ENCODE results near the gene ACER3. TPM values are rescaled to one million over a fixed set of nuclear protein-coding genes. Genes with fewer than 3 reads are reported as not detected.
"Not testable (repeated sequence)": the region's sequence is repeated elsewhere in the genome, so short reads cannot be mapped to it uniquely, and the experiment has no call there.

The ACER3 gene
- polyA plus RNA-seq, 1 donor from 2014 or later: 14.9 TPM

GRCh38 chr11:76955459-76956114 lies 94.9 kb downstream of the ACER3 start:
- H3K9ac ChIP-seq (ENCODE audit: low read length): no peak overlapping the region
- no peaks in the 10 kb centered on the region for H3K9me3 ChIP-seq (ENCODE audit: low read length)
- no peak overlapping the region for H3K4me2 ChIP-seq (ENCODE audit: low read length)
- H4K20me1 ChIP-seq (ENCODE audit: insufficient read depth): no peaks in the 10 kb centered on the region
- no peaks in the 10 kb centered on the region for H3K36me3 ChIP-seq (ENCODE audit: insufficient read depth, low read length)
- no peaks in the 10 kb centered on the region for H3F3A ChIP-seq (ENCODE audit: insufficient read depth, low read length, poor library complexity, severe bottlenecking)
- no peak overlapping the region for H2AFZ ChIP-seq (ENCODE audit: low read depth, low read length)
- TF ChIP-seq RAD21 (conservative IDR thresholded peaks at IDR 0.05) (no peak), TAF1 (IDR thresholded peaks at IDR 0.05; ENCODE audit: low read depth) (no peak), SMC3 (conservative IDR thresholded peaks at IDR 0.05; ENCODE audit: poor library complexity) (no peak), MXI1 (conservative IDR thresholded peaks at IDR 0.05; ENCODE audit: poor library complexity, severe bottlenecking) (no peak), EP300 (conservative IDR thresholded peaks at IDR 0.05; ENCODE audit: poor library complexity, severe bottlenecking) (no peak), REST (IDR thresholded peaks at IDR 0.05; ENCODE audit: borderline replicate concordance) (no peak)
- H3K27ac ChIP-seq (ENCODE audit: low read length): no peak overlapping the region
- H3K79me2 ChIP-seq (replicated peaks; ENCODE audit: insufficient read depth, low read length): no peaks in the 10 kb centered on the region
- H3K4me3 ChIP-seq (ENCODE audit: low read length): no peak overlapping the region
- no peaks in the 10 kb centered on the region for H3K27me3 ChIP-seq (ENCODE audit: insufficient read depth, low read depth, low read length)
- H3K9me2 ChIP-seq (ENCODE audit: insufficient read depth, low read length): no peaks in the 10 kb centered on the region

- Histone ChIP-seq H3K9me2 (ENCODE audit: insufficient read depth, low read length) (no peaks in the 10 kb centered on the region), H3K27ac (ENCODE audit: low read length) (no peak overlapping the region), H3K9me3 (ENCODE audit: low read length) (no peaks in the 10 kb centered on the region), H3K9ac (ENCODE audit: low read length) (no peak overlapping the region), H2AFZ (ENCODE audit: low read depth, low read length) (no peak overlapping the region), H3K27me3 (ENCODE audit: insufficient read depth, low read depth, low read length) (no peaks in the 10 kb centered on the region), H3K36me3 (ENCODE audit: insufficient read depth, low read length) (no peaks in the 10 kb centered on the region), H3F3A (ENCODE audit: insufficient read depth, low read length, poor library complexity, severe bottlenecking) (no peaks in the 10 kb centered on the region), H4K20me1 (ENCODE audit: insufficient read depth) (no peaks in the 10 kb centered on the region), H3K4me3 (ENCODE audit: low read length) (no peak overlapping the region), H3K79me2 (replicated peaks; ENCODE audit: insufficient read depth, low read length) (no peaks in the 10 kb centered on the region), H3K4me2 (ENCODE audit: low read length) (no peak overlapping the region)
- no peak for TF ChIP-seq MXI1 (conservative IDR thresholded peaks at IDR 0.05; ENCODE audit: poor library complexity, severe bottlenecking)
- TF ChIP-seq RAD21 (conservative IDR thresholded peaks at IDR 0.05): no peak
- no peak for TF ChIP-seq TAF1 (IDR thresholded peaks at IDR 0.05; ENCODE audit: low read depth)
- no peak for TF ChIP-seq EP300 (conservative IDR thresholded peaks at IDR 0.05; ENCODE audit: poor library complexity, severe bottlenecking)
- TF ChIP-seq POLR2AphosphoS5 (IDR thresholded peaks at IDR 0.05): no peak
- no peak for TF ChIP-seq SMC3 (conservative IDR thresholded peaks at IDR 0.05; ENCODE audit: poor library complexity)
- no peak for TF ChIP-seq CTCF (IDR thresholded peaks at IDR 0.05; ENCODE audit: poor library complexity, severe bottlenecking)
- no peak for TF ChIP-seq REST (IDR thresholded peaks at IDR 0.05; ENCODE audit: borderline replicate concordance)
- TF ChIP-seq EZH2 (IDR thresholded peaks at IDR 0.05; ENCODE audit: borderline replicate concordance, insufficient read depth, low read length, poor library complexity, severe bottlenecking): no peak
Measured at GRCh38 chr11:76962583-76963416, 102.1 kb downstream of the ACER3 start.

- H4K20me1 ChIP-seq (ENCODE audit: insufficient read depth); H3K27ac ChIP-seq (ENCODE audit: low read length); H3K9me2 ChIP-seq (ENCODE audit: insufficient read depth, low read length); H3K79me2 ChIP-seq (replicated peaks; ENCODE audit: insufficient read depth, low read length); H3K4me3 ChIP-seq (ENCODE audit: low read length); H3K9ac ChIP-seq (ENCODE audit: low read length); H3K4me2 ChIP-seq (ENCODE audit: low read length); H3F3A ChIP-seq (ENCODE audit: insufficient read depth, low read length, poor library complexity, severe bottlenecking); H3K27me3 ChIP-seq (ENCODE audit: insufficient read depth, low read depth, low read length); H3K36me3 ChIP-seq (ENCODE audit: insufficient read depth, low read length); H3K9me3 ChIP-seq (ENCODE audit: low read length); H2AFZ ChIP-seq (ENCODE audit: low read depth, low read length): not testable (repeated sequence)
Measured at GRCh38 chr11:76963417-76964168, 102.9 kb downstream of the ACER3 start.
